ENCODE measurements around the gene QKI.

DNA sequence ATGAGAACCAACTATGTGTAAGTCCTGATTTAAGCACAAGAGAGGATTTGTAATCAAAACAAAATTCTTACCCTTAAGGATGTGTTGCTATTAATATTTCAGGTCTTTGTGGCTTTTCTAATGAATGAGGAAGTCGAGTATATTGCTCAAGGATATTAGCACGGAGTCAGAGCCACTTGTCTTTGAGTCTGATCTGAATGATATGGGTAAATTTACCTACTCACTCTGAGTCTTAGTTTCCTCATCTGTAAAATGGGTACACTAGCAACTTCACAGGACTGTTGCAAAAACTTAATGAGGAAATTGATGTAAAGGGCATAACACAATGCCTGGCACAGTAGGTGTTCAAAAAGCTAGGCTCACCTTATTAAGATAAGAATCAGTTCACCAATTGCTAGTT is 30.0 kb upstream of the QKI start:
- TF ChIP-seq, protein P1, sequence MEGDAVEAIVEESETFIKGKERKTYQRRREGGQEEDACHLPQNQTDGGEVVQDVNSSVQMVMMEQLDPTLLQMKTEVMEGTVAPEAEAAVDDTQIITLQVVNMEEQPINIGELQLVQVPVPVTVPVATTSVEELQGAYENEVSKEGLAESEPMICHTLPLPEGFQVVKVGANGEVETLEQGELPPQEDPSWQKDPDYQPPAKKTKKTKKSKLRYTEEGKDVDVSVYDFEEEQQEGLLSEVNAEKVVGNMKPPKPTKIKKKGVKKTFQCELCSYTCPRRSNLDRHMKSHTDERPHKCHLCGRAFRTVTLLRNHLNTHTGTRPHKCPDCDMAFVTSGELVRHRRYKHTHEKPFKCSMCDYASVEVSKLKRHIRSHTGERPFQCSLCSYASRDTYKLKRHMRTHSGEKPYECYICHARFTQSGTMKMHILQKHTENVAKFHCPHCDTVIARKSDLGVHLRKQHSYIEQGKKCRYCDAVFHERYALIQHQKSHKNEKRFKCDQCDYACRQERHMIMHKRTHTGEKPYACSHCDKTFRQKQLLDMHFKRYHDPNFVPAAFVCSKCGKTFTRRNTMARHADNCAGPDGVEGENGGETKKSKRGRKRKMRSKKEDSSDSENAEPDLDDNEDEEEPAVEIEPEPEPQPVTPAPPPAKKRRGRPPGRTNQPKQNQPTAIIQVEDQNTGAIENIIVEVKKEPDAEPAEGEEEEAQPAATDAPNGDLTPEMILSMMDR (IDR thresholded peaks at IDR 0.05) = no peak
- TF ChIP-seq POLR2A (IDR thresholded peaks at IDR 0.05) (no peak), EP300 (IDR thresholded peaks at IDR 0.05) (no peak)

All from ovary (tissue), 3 donors.